MM.1S (cell line): Measurements from ENCODE around the gene PAQR9.

ENCODE experiments used
- DNase-seq: peaks from one replicate; pipeline ENCODE4 v3.0.0-alpha.2; 2015
- H2AFZ ChIP-seq: fragments of 300-600 bp; sonication (generic); 2 replicates; pipeline ENCODE4 v1.6.0; 2016; ENCODE audit warnings: antibody characterized with exemption, low read length
- H3F3A ChIP-seq: fragments of 300-600 bp; sonication (generic); 2 replicates; pipeline ENCODE4 v1.6.1; 2016; ENCODE audit warnings: mild to moderate bottlenecking, antibody characterized with exemption, low read length, moderate library complexity, mixed read lengths; ENCODE audit not compliant: insufficient read depth
- H3K27ac ChIP-seq: fragments of 300-600 bp; sonication (generic); 2 replicates; pipeline ENCODE4 v1.5.1; 2016; ENCODE audit warnings: mild to moderate bottlenecking, low read length
- H3K27me3 ChIP-seq: fragments of 300-600 bp; sonication (generic); replicated peaks from 2 replicates; pipeline ENCODE4 v1.6.0; 2016; ENCODE audit warnings: low read length; ENCODE audit not compliant: insufficient read depth
- H3K36me3 ChIP-seq: fragments of 300-600 bp; sonication (generic); replicated peaks from 2 replicates; pipeline ENCODE4 v1.6.1; 2016; ENCODE audit warnings: mild to moderate bottlenecking, low read length, mixed read lengths; ENCODE audit not compliant: insufficient read depth
- H3K4me1 ChIP-seq: fragments of 300-600 bp; sonication (generic); 2 replicates; pipeline ENCODE4 v1.6.1; 2016; ENCODE audit warnings: low read length, mixed read lengths
- H3K4me2 ChIP-seq: fragments of 300-600 bp; sonication (generic); 2 replicates; pipeline ENCODE4 v1.6.0; 2016; ENCODE audit warnings: low read depth, low read length
- H3K4me3 ChIP-seq: fragments of 300-600 bp; sonication (generic); 2 replicates; pipeline ENCODE4 v1.5.1; 2016; ENCODE audit warnings: low read length, mixed read lengths
- H3K79me2 ChIP-seq: fragments of 300-600 bp; sonication (generic); 2 replicates; pipeline ENCODE4 v1.6.1; 2016; ENCODE audit warnings: mixed run types, low read length, mixed read lengths
- H3K9ac ChIP-seq: fragments of 300-600 bp; sonication (generic); 2 replicates; pipeline ENCODE4 v1.6.1; 2016; ENCODE audit warnings: low read length, mixed read lengths
- H3K9me2 ChIP-seq: fragments of 300-600 bp; sonication (generic); replicated peaks from 2 replicates; pipeline ENCODE4 v1.6.1; 2016; ENCODE audit warnings: mild to moderate bottlenecking, low read length, mixed read lengths; ENCODE audit not compliant: insufficient read depth
- H3K9me3 ChIP-seq: fragments of 300-600 bp; sonication (generic); replicated peaks from 2 replicates; pipeline ENCODE4 v1.6.1; 2016; ENCODE audit warnings: mild to moderate bottlenecking, low read length, mixed read lengths; ENCODE audit not compliant: insufficient read depth
- H4K20me1 ChIP-seq: fragments of 300-600 bp; sonication (generic); 2 replicates; pipeline ENCODE4 v1.6.1; 2016; ENCODE audit warnings: mild to moderate bottlenecking, low read length, moderate library complexity, mixed read lengths; ENCODE audit not compliant: insufficient read depth
- EZH2 ChIP-seq: fragments of 300-600 bp; sonication (generic); optimal IDR thresholded peaks from 2 replicates; pipeline ENCODE3; 2017; ENCODE audit warnings: low read depth, mild to moderate bottlenecking, antibody characterized with exemption, low read length, mixed read lengths
- EZH2phosphoT487 ChIP-seq: fragments of 300-600 bp; sonication (generic); IDR thresholded peaks from 2 replicates; pipeline ENCODE4 v1.6.1; 2018; ENCODE audit warnings: antibody characterized with exemption, low read length
- TF ChIP-seq, protein P1 (sequence below): fragments of 300-600 bp; sonication (generic); IDR thresholded peaks from 2 replicates; pipeline ENCODE4 v1.5.1; 2016; ENCODE audit warnings: antibody characterized with exemption, low read length, mixed read lengths

The PAQR9 gene

GRCh38 chr3:143004823-143005222 is 41.3 kb upstream of the PAQR9 start:
- H3F3A ChIP-seq: peaks cover 16% of the 10 kb centered on the region
- H3K4me2 ChIP-seq: no peak overlapping the region
- H3K36me3 ChIP-seq: no peaks in the 10 kb centered on the region
- no peaks in the 10 kb centered on the region for H3K9me2 ChIP-seq
- H3K4me1 ChIP-seq: no peaks in the 10 kb centered on the region
- H3K27me3 ChIP-seq: no peaks in the 10 kb centered on the region
- H3K79me2 ChIP-seq: peaks cover 92% of the 10 kb centered on the region
- no peak for DNase-seq
- H3K4me3 ChIP-seq: no peak overlapping the region
- no peak overlapping the region for H2AFZ ChIP-seq
- H4K20me1 ChIP-seq: peaks cover 48% of the 10 kb centered on the region
- TF ChIP-seq EZH2: no peak
- no peak for TF ChIP-seq EZH2phosphoT487
- TF ChIP-seq, protein P1, sequence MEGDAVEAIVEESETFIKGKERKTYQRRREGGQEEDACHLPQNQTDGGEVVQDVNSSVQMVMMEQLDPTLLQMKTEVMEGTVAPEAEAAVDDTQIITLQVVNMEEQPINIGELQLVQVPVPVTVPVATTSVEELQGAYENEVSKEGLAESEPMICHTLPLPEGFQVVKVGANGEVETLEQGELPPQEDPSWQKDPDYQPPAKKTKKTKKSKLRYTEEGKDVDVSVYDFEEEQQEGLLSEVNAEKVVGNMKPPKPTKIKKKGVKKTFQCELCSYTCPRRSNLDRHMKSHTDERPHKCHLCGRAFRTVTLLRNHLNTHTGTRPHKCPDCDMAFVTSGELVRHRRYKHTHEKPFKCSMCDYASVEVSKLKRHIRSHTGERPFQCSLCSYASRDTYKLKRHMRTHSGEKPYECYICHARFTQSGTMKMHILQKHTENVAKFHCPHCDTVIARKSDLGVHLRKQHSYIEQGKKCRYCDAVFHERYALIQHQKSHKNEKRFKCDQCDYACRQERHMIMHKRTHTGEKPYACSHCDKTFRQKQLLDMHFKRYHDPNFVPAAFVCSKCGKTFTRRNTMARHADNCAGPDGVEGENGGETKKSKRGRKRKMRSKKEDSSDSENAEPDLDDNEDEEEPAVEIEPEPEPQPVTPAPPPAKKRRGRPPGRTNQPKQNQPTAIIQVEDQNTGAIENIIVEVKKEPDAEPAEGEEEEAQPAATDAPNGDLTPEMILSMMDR: no peak
- no peak overlapping the region for H3K9ac ChIP-seq
- H3K27ac ChIP-seq: no peak overlapping the region
- no peaks in the 10 kb centered on the region for H3K9me3 ChIP-seq

GRCh38 chr3:143002727-143003126 is 39.3 kb upstream of the PAQR9 start:
- TF ChIP-seq, protein P1: no peak
- TF ChIP-seq EZH2phosphoT487: no peak
- no peak for TF ChIP-seq EZH2
- Histone ChIP-seq H3K79me2 (peaks cover 71% of the 10 kb centered on the region), H4K20me1 (peaks cover 27% of the 10 kb centered on the region), H3K36me3 (no peaks in the 10 kb centered on the region), H2AFZ (no peak overlapping the region), H3K9me2 (no peaks in the 10 kb centered on the region), H3K4me2 (peak overlapping the region; percentile 78), H3K4me1 (no peaks in the 10 kb centered on the region), H3K9ac (peak overlapping the region; percentile 93), H3K27me3 (no peaks in the 10 kb centered on the region), H3F3A (peaks cover 16% of the 10 kb centered on the region), H3K27ac (peak overlapping the region; percentile 84; the same call in 1 of the 2 replicates), H3K9me3 (no peaks in the 10 kb centered on the region), H3K4me3 (peak overlapping the region; percentile 99)
- no peak for DNase-seq

- Histone ChIP-seq H3K9me2 (no peaks in the 10 kb centered on the region), H4K20me1 (peaks cover 24% of the 10 kb centered on the region), H3K27ac (peak overlapping the region; percentile 84), H3K4me3 (peak overlapping the region; percentile 99), H3F3A (peaks cover 16% of the 10 kb centered on the region), H3K9ac (peak overlapping the region; percentile 93), H3K9me3 (no peaks in the 10 kb centered on the region), H3K4me1 (no peaks in the 10 kb centered on the region), H2AFZ (peak overlapping the region; percentile 94), H3K4me2 (peak overlapping the region; percentile 78), H3K27me3 (no peaks in the 10 kb centered on the region), H3K36me3 (no peaks in the 10 kb centered on the region), H3K79me2 (peaks cover 66% of the 10 kb centered on the region)
- peak; percentile 20 for DNase-seq
- no peak for TF ChIP-seq EZH2
Measured at GRCh38 chr3:143002083-143002712, 38.7 kb upstream of the PAQR9 start.
